GM21529 (cell line): ENCODE measurements around the gene PPP1R3D.
"Not testable (repeated sequence)": the region's sequence is repeated elsewhere in the genome, so short reads cannot be mapped to it uniquely, and the experiment has no call there.

Experiments used
- ATAC-seq: cut with Tn5 transposase; IDR thresholded peaks from one replicate; pipeline ENCODE4 v1.9.1; 2021; ENCODE audit not compliant: unreplicated experiment

PPP1R3D gene

DNA sequence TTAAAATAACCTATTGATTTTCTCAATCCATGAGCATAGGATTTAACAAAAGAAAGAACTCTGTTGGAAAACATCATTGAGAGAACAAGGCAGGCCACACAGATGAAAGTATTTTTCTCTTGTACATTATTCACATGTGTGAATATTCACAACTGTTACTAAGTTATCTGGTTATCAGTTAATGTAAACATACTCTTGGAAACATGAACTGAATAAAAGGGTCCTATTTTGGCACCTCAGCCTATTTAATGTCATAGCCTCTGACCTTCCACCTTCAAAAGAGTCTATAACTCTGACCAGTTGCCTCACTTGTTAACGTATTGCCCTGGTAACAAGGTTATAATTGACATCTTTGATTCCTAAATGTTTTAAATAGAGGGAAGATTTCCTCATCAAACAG lies 14.7 kb downstream of the PPP1R3D start:
- ATAC-seq: no peak

DNA sequence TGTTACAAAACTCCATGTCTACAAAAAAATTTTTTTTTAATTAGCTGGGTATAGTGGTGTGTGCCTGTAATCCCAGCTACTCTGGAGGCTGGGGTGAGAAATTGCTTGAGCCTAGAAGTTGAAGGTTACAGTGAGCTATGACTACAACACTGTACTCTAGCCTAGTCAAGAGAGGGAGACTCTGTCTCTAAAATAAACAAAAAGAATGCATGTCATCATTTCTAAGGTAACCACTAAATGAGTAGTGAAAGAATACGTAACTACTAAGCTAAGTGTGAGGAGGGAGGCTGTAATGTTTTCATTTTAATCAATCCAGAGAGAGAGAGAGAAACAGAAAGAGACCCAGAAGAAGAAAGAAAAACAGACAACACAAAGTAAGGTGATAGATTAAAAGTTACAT lies 16.6 kb downstream of the PPP1R3D start:
- no peak for ATAC-seq

DNA sequence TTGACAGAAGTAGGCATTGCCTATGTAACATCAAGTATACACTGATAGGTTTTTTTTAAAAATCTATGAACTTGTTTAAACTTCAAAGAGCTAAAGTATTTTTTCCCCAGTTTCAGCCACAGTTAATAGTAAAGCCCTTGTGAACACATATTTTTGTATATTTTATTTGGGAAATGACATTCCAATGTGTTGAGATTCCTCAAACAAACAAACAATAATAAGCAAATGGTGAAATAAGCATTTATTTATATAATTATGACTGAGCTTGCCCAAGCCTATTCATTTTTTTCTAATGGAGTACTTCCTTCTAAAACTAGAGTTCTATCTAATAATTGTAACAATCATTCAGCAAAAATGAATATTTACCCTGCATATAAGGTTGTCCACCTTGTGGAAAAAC lies 19.2 kb downstream of the PPP1R3D start:
- no peak for ATAC-seq

DNA sequence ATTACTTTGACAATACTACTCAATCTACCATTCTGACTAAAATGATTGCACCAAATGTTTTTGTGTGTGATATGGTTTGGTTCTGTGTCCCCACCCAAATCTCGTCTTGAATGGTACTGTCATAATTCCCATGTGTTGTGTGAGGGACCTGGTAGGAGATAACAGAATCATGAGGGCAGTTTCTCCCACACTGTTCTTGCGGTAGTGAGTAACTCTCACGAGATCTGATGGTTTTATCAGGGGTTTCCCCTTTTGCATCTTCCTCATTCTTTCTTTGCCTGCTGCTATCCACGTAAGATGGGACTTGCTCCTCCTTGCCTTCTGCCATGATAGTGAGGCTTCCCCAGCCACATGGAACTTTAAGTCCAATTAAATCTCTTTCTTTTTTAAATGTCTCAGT lies 27.5 kb downstream of the PPP1R3D start:
- ATAC-seq: no peak

DNA sequence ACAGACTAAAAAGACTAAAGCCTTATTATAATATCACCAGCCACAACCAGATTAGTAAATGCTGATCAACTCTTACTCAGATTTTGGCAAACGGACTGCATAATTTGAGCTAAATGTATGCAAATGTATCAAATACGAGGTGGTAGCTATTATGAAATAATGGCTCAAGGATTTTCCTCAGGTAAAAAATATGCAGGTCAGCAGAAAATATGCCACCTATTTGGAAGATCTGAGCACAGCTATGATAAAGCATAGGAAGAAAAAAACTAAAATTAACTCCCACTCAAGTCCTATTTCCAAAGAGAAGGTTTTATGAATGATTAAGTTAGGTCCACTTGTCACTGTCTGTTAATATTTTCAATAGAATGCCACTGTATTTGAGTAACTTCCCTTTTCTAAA lies 29.1 kb downstream of the PPP1R3D start:
- no peak for ATAC-seq

DNA sequence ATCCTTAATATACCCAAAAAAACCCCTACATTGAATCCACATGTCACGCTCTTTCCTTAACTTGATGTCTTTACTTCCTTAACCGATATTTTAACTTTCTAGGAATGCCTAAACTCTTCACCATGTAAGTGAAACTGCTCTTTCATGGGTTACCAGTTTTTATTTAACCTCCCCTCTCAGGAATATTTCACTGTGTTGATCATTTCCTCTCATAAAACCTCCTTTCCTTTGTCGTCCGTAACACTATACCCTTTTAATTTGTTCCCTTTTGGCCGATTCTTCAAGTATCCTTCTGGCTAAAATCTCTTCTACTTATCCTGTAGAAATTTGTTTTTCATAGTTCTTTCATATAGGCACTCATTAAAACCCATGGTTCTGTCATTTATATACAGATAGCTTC lies 31.2 kb downstream of the PPP1R3D start:
- no peak for ATAC-seq

DNA sequence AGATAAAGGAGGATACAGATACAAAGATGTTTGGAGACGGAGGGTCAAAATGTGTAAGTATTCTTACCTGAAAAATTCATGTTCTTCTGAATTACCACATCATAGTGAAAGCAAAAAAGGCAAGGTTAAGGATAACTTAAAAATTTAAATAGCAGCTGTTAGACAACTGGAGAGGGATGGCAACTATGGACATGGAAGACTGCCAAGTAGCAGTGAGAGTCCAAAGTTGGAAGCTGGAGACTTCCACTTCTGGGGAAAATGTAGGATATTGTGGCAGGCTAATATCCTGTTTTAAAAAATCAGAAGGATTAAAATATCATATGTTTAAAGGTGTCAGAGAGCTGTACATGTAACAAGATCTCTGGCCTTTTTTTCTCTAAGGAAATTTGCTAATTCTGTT lies 36.5 kb downstream of the PPP1R3D start:
- ATAC-seq: no peak

DNA sequence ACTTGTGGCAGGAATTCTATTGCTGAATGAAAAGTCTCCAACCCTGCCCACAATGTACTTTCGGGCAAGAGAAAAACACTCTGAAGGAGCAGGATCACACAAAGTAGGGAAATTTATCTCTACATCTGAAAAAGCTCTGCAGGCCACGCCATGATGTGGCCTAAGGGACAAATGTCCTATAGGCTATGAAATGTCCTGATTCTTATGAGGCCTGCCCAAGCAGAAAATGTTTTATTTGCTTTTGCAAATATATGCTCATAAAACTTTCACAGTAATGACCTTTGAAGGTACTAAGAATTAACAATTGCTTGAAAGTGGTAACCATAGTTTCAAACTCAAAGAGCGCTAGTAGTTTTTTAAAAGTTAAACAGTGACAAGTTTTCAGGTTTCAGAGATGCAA lies 37.6 kb downstream of the PPP1R3D start:
- ATAC-seq: no peak

DNA sequence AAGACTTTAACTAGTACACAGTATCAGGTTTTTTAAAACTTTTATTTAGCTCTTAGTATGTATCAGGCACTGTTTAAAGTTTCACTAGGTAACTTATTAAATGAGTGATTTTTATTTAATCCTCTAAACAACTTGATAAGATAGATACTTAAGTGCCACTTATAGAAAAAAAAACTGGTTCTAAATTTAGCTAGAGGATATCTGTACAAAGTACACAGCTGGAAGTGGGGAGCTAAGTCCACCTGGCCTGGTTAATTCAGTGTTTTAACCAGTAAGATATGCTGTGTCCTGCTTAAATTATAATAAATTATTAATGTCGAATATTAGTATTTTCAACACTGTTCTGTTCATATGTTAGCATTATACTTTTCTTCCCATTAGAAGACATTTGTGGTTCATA lies 44.2 kb downstream of the PPP1R3D start:
- no peak for ATAC-seq

DNA sequence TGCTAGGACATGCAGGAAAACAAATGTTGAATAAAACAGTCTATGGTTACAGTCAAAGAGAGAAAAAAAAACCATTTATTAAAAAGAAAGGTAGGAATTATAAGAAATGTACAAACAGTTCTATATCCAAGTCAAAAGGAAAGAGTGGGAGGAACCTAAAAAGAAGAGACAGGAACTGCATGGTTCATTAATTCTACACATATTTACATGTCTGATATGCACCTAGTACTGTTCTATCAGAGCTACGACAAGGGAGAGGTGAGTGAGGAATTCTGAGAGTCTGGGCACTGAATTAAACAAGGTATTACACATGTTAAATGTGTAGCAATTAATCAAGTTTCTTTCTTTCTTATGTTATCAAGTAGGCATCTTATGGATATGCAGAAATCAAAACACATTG lies 48.5 kb downstream of the PPP1R3D start:
- ATAC-seq: no peak

DNA sequence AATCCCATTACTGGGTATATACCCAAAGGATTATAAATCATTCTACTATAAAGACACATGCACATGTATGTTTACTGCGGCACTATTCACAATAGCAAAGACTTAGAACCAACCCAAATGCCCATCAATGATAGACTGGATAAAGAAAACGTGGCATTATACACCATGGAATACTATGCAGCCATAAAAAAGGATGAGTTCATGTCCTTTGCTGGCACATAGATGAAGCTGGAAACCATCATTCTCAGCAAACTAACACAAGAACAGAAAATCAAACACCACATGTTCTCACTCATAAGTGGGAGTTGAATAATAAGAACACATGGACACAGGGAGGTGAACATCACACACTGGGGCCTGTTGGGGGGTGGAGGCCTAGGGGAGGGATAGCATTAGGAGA lies 50.1 kb downstream of the PPP1R3D start:
- not testable (repeated sequence) for ATAC-seq

DNA sequence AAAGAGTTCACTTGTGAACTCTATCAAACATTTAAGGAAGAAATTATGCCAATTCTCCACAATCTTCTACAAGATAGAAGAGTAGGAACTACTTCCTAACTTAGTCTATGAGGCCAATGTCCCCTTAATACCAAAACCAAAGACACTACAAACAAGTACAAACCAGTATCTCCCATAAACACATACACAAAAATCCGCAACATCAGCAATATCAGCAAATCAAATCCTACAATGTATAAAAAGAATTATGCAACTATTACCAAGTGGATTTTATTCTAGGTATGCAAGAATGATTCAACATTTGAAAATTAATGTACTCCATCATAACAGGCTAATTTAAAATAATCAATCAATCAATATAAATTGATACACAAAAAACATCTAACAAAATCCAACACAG lies 52.1 kb downstream of the PPP1R3D start:
- no peak for ATAC-seq
